Measurements from ENCODE around the gene ADAD2. TPM values are rescaled to one million over a fixed set of nuclear protein-coding genes. Genes with fewer than 3 reads are reported as not detected.

ADAD2 gene
- total and polyA plus RNA-seq, 2 of the 4 experiments (the other 2 are of a cell fraction) = not detected

GRCh38 chr16:84244728-84245127 lies 53.8 kb downstream of the ADAD2 start:
- no peak overlapping the region for H2BK120ac ChIP-seq (ENCODE audit: low read depth, low read length)

More at GRCh38 chr16:84244728-84245127, 53.8 kb downstream of the ADAD2 start:
- Histone ChIP-seq H2BK5ac (ENCODE audit: low read depth, low read length, poor library complexity, severe bottlenecking) (no peak overlapping the region), H3K79me1 (ENCODE audit: low read depth in 1 of 2, low read length in 2 of 2) (no peaks in the 10 kb centered on the region), H3K27ac (ENCODE audit: insufficient read depth, low read length) (no peak overlapping the region), H2BK20ac (ENCODE audit: low read depth, low read length) (no peak overlapping the region), H3K4ac (ENCODE audit: low read depth, low read length) (no peak overlapping the region), H2AK9ac (replicated peaks; ENCODE audit: low read depth, low read length, poor library complexity) (no peak overlapping the region), H4K5ac (ENCODE audit: low read depth, low read length) (no peak overlapping the region), H3K4me1 (ENCODE audit: control insufficient read depth, insufficient read depth, low read length) (no peaks in the 10 kb centered on the region), H3K56ac (ENCODE audit: extremely low read depth, insufficient read depth, low read length) (no peak overlapping the region), H3K9me1 (ENCODE audit: insufficient read depth, low read length) (no peaks in the 10 kb centered on the region), H3K14ac (replicated peaks; ENCODE audit: low read depth, low read length) (no peak overlapping the region), H4K91ac (ENCODE audit: insufficient read depth, low read depth, low read length) (no peak overlapping the region), H3K36me3 (ENCODE audit: control insufficient read depth, insufficient read depth, low read length) (no peaks in the 10 kb centered on the region), H2AFZ (replicated peaks; ENCODE audit: low read length, poor library complexity) (no peak overlapping the region), H4K8ac (ENCODE audit: low read depth in 2 of 2, low read length in 2 of 2) (no peak overlapping the region), H2BK15ac (ENCODE audit: low read depth, low read length) (no peak overlapping the region), H3K27me3 (ENCODE audit: control insufficient read depth, insufficient read depth, low read length) (peaks cover 67% of the 10 kb centered on the region), H3K9me3 (ENCODE audit: control insufficient read depth, insufficient read depth, low read length) (peaks cover 7% of the 10 kb centered on the region), H3K18ac (ENCODE audit: low read depth, low read length) (no peak overlapping the region), H3K9ac (ENCODE audit: low read depth, low read length) (no peak overlapping the region), H4K20me1 (ENCODE audit: insufficient read depth, low read length) (no peaks in the 10 kb centered on the region), H3K23ac (ENCODE audit: low read depth, low read length) (no peak overlapping the region), H3K4me3 (ENCODE audit: insufficient read depth, low read depth, low read length) (no peak overlapping the region), H3K4me2 (ENCODE audit: low read depth, low read length) (no peak overlapping the region), H2AK5ac (ENCODE audit: low read depth, low read length) (no peak overlapping the region)
- TF ChIP-seq CTCF (conservative IDR thresholded peaks at IDR 0.05; ENCODE audit: low read depth, low read length) (no peak), CHD1 (IDR thresholded peaks at IDR 0.05; ENCODE audit: low read depth, low read length) (no peak), POLR2A (IDR thresholded peaks at IDR 0.05; ENCODE audit: low read depth, low read length) (no peak), CEBPB (IDR thresholded peaks at IDR 0.05; ENCODE audit: low read depth, low read length) (no peak), RAD21 (IDR thresholded peaks at IDR 0.05; ENCODE audit: low read length) (no peak), FOS (IDR thresholded peaks at IDR 0.05; ENCODE audit: low read depth, low read length) (no peak), USF2 (IDR thresholded peaks at IDR 0.05; ENCODE audit: low read depth, low read length) (no peak), MAFK (IDR thresholded peaks at IDR 0.05; ENCODE audit: low read depth, low read length) (no peak), BHLHE40 (IDR thresholded peaks at IDR 0.05; ENCODE audit: low read depth, low read length) (no peak), SMC3 (IDR thresholded peaks at IDR 0.05; ENCODE audit: low read depth, low read length) (no peak), ELK1 (IDR thresholded peaks at IDR 0.05; ENCODE audit: borderline replicate concordance, low read depth, low read length) (no peak), MAZ (IDR thresholded peaks at IDR 0.05; ENCODE audit: borderline replicate concordance, low read depth, low read length) (no peak), MXI1 (IDR thresholded peaks at IDR 0.05; ENCODE audit: borderline replicate concordance, low read depth, low read length) (no peak), NFE2L2 (IDR thresholded peaks at IDR 0.05; ENCODE audit: low read depth, low read length) (no peak), RCOR1 (IDR thresholded peaks at IDR 0.05; ENCODE audit: insufficient replicate concordance, low read length) (no peak), RFX5 (IDR thresholded peaks at IDR 0.05; ENCODE audit: low read depth, low read length) (no peak)
- ATAC-seq (ENCODE audit: low read depth) (no peak), DNase-seq (no peak)
- ChIA-PET CTCF (no interaction called here), POLR2A (ENCODE audit: unreplicated experiment) (no interaction called here)
- in situ Hi-C loops (cut with MboI; ENCODE audit: low sequenced_read_pairs) = no loop called here
- BruUV-seq (replicated peaks) = no TSS peak
- WGBS, 2 experiments (ENCODE audit: extremely low coverage in 2 of 2, insufficient read length in 1 of 2) = no CpG with 5 or more reads among the region's 2 CpGs
- intact Hi-C loops (cut with micrococcal nuclease) = no loop called here
- dilution Hi-C loops (cut with HindIII; ENCODE audit: low sequenced_read_pairs, unreplicated experiment) = no loop called here

Data from IMR-90 (cell line).